HG02870 (cell line): Measurements from ENCODE around the gene VARS1.

Experiments
- ATAC-seq: cut with Tn5 transposase; IDR thresholded peaks from one replicate; pipeline ENCODE4 v1.9.1; 2021; ENCODE audit warnings: mild to moderate bottlenecking, moderate library complexity; ENCODE audit not compliant: unreplicated experiment

Gene VARS1

GRCh38 chr6:31749301-31750036 lies 46.1 kb downstream of the VARS1 start:
- ATAC-seq: no peak
